Keratinocyte (primary cell): ENCODE data around the gene MTFMT. TPM values are rescaled to one million over a fixed set of nuclear protein-coding genes. Genes with fewer than 3 reads are reported as not detected.

Experiments used
- DNase-seq: peaks from one replicate; pipeline ENCODE4 v3.0.0-alpha.2; 2011; ENCODE audit warnings: low read depth, missing footprints, low spot score
- FAIRE-seq: peaks from 2 replicates; lab custom pipeline; 2011; peaks lifted over from hg19 to GRCh38; lab: Jason Lieb, UNC
- H2AFZ ChIP-seq: 2 replicates; pipeline ENCODE4 v1.6.0; 2012; ENCODE audit warnings: low read length, control low read depth, inconsistent platforms; ENCODE audit not compliant: control insufficient read depth
- H3K27ac ChIP-seq: 2 replicates; pipeline ENCODE4 v1.5.1; 2011; ENCODE audit warnings: low read length; ENCODE audit not compliant: control insufficient read depth, insufficient read depth
- H3K27me3 ChIP-seq: 3 replicates; pipeline ENCODE4 v1.6.0; 2011; ENCODE audit warnings: low read length; ENCODE audit not compliant: control insufficient read depth, insufficient read depth; ENCODE audit errors: extremely low read depth
- H3K36me3 ChIP-seq, 2 experiments: 2 replicates in 1 of 2; 3 replicates in 1 of 2; pipeline ENCODE4 v1.5.1; 2011; ENCODE audit warnings: low read length in 2 of 2, mild to moderate bottlenecking in 1 of 2; ENCODE audit not compliant: control insufficient read depth in 2 of 2, insufficient read depth in 2 of 2; ENCODE audit errors: extremely low read depth in 1 of 2
- H3K4me1 ChIP-seq: 3 replicates; pipeline ENCODE4 v1.5.1; 2011; ENCODE audit warnings: low read length; ENCODE audit not compliant: control insufficient read depth, insufficient read depth; ENCODE audit errors: extremely low read depth
- H3K4me2 ChIP-seq: 3 replicates; pipeline ENCODE4 v1.6.0; 2011; ENCODE audit warnings: low read depth, low read length; ENCODE audit not compliant: control insufficient read depth, insufficient read depth; ENCODE audit errors: extremely low read depth
- H3K4me3 ChIP-seq, 3 experiments: fragments of 200-600 bp in 1 of 3; sonication (generic) in 1 of 3; 2 replicates in 2 of 3; 3 replicates in 1 of 3; pipeline ENCODE4 v1.5.1; 2011 to 2016; ENCODE audit warnings: low read length in 3 of 3, mild to moderate bottlenecking in 3 of 3, control low read depth in 2 of 3, inconsistent platforms in 1 of 3, low read depth in 1 of 3, mixed read lengths in 1 of 3, mixed run types in 1 of 3, moderate library complexity in 1 of 3; ENCODE audit not compliant: control insufficient read depth in 2 of 3, insufficient read depth in 2 of 3; ENCODE audit errors: extremely low read depth in 1 of 3
- H3K79me2 ChIP-seq: 2 replicates; pipeline ENCODE4 v1.6.0; 2012; ENCODE audit warnings: low read length; ENCODE audit not compliant: control insufficient read depth, insufficient read depth
- H3K9ac ChIP-seq: 3 replicates; pipeline ENCODE4 v1.6.0; 2011; ENCODE audit warnings: low read length; ENCODE audit not compliant: control insufficient read depth, insufficient read depth; ENCODE audit errors: extremely low read depth
- H3K9me1 ChIP-seq: 3 replicates; pipeline ENCODE4 v1.6.0; 2011; ENCODE audit warnings: low read length; ENCODE audit not compliant: control insufficient read depth, insufficient read depth; ENCODE audit errors: extremely low read depth
- H3K9me3 ChIP-seq: 2 replicates; pipeline ENCODE4 v1.5.1; 2012; ENCODE audit warnings: low read depth, low read length; ENCODE audit not compliant: control insufficient read depth
- H4K20me1 ChIP-seq: 3 replicates; pipeline ENCODE4 v1.6.0; 2011; ENCODE audit warnings: low read length; ENCODE audit not compliant: control insufficient read depth, insufficient read depth; ENCODE audit errors: extremely low read depth
- EZH2 ChIP-seq: IDR thresholded peaks from one replicate; pipeline ENCODE4 v1.6.1; 2012; ENCODE audit warnings: inconsistent platforms, mild to moderate bottlenecking, low read length, moderate library complexity
- dilution Hi-C: fragments of 300-500 bp; cut with MboI; formaldehyde crosslinking; loops from one replicate; pipeline ENCODE4 v1.7.0; 2020; ENCODE audit warnings: low sequenced_read_pairs; ENCODE audit not compliant: extremely low pct_ligation_motif_present
- polyA plus RNA-seq, 5 experiments: library from polyadenylated mRNA; depleted of rRNA in 3 of 5; stranded (reverse) in 3 of 5; stranded (forward) in 1 of 5; unstranded in 1 of 5; fragments of >200 nt; gene quantifications; 1 replicate in 1 of 5; 2 replicates in 3 of 5; 3 replicates in 1 of 5; pipeline versions ENCODE4 v1.2.1 to v1.2.3, GENCODE V29; 2011 to 2012; ENCODE audit warnings: missing spikeins in 2 of 5, low read depth in 1 of 5, low replicate concordance in 1 of 5
- TF ChIP-seq, protein P1 (sequence below), 3 experiments: IDR thresholded peaks in 1 of 3; conservative IDR thresholded peaks in 1 of 3; optimal IDR thresholded peaks in 1 of 3; 2 replicates in 2 of 3; 3 replicates in 1 of 3; pipeline versions ENCODE3 to v1.5.1; 2011; ENCODE audit warnings: low read length in 3 of 3, mild to moderate bottlenecking in 3 of 3, moderate library complexity in 2 of 3, control low read depth in 1 of 3, inconsistent platforms in 1 of 3; ENCODE audit not compliant: insufficient read depth in 2 of 3; ENCODE audit errors: extremely low read depth in 1 of 3

The MTFMT gene
- polyA plus RNA-seq, 1 donor (not counting 4 experiments of a cell fraction or from before 2014, with no cell fraction given), result 21.0 TPM

- Histone ChIP-seq H3K4me3 (no peak overlapping the region), H3K36me3 (no peaks in the 10 kb centered on the region), H3K9me3 (no peaks in the 10 kb centered on the region), H3K27me3 (no peaks in the 10 kb centered on the region), H2AFZ (no peak overlapping the region), H3K9ac (no peak overlapping the region), H3K9me1 (no peaks in the 10 kb centered on the region), H3K27ac (no peak overlapping the region), H3K4me1 (peaks cover 4% of the 10 kb centered on the region), H4K20me1 (no peaks in the 10 kb centered on the region), H3K4me2 (no peak overlapping the region), H3K79me2 (no peaks in the 10 kb centered on the region)
- TF ChIP-seq, protein P1, sequence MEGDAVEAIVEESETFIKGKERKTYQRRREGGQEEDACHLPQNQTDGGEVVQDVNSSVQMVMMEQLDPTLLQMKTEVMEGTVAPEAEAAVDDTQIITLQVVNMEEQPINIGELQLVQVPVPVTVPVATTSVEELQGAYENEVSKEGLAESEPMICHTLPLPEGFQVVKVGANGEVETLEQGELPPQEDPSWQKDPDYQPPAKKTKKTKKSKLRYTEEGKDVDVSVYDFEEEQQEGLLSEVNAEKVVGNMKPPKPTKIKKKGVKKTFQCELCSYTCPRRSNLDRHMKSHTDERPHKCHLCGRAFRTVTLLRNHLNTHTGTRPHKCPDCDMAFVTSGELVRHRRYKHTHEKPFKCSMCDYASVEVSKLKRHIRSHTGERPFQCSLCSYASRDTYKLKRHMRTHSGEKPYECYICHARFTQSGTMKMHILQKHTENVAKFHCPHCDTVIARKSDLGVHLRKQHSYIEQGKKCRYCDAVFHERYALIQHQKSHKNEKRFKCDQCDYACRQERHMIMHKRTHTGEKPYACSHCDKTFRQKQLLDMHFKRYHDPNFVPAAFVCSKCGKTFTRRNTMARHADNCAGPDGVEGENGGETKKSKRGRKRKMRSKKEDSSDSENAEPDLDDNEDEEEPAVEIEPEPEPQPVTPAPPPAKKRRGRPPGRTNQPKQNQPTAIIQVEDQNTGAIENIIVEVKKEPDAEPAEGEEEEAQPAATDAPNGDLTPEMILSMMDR (optimal IDR thresholded peaks at IDR 0.05 in 1 of 3, IDR thresholded peaks at IDR 0.05 in 1 of 3, conservative IDR thresholded peaks at IDR 0.05 in 1 of 3; ENCODE audit: extremely low read depth in 1 of 3, insufficient read depth in 2 of 3, low read length in 3 of 3), result no peak
- no peak for TF ChIP-seq EZH2
- FAIRE-seq (no peak), DNase-seq (no peak)
- dilution Hi-C loops, result no loop called here
Measured at GRCh38 chr15:65004993-65005392, 24.4 kb downstream of the MTFMT start.

DNA sequence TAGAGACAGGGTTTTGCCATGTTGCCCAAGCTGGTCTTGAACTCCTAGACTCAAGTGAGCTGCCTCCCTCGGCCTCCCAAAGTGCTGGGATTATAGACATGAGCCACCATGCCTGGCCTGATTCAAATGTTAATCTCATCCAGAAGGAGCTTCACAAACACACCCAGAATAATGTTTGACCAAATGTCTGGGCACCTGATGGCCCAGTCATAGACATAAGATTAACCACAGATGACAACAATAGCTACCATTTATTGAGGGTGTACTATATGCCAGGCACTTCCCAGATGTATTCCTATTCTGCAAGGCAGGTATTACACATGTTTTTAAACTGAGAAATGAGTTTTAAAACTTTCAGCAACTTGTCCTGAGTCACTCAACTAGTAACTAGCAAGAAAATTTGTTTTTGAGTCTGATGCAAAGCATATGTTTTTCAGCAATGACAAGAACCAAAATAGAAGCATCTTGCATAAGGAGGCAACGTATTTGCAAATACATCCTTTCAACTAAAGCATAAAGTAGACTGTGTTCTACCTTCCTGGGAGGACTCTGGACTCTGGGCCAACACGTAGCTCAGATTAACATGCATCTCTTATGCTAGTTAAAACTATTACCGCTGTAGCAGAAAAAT is 31.6 kb downstream of the MTFMT start:
- no peak for TF ChIP-seq EZH2
- TF ChIP-seq, protein P1 (optimal IDR thresholded peaks at IDR 0.05 in 1 of 3, IDR thresholded peaks at IDR 0.05 in 1 of 3, conservative IDR thresholded peaks at IDR 0.05 in 1 of 3; ENCODE audit: extremely low read depth in 1 of 3, insufficient read depth in 2 of 3, low read length in 3 of 3), result no peak
- Histone ChIP-seq H3K9ac (no peak overlapping the region), H3K27me3 (no peaks in the 10 kb centered on the region), H2AFZ (no peak overlapping the region), H3K9me3 (no peaks in the 10 kb centered on the region), H4K20me1 (no peaks in the 10 kb centered on the region), H3K4me3 (no peak overlapping the region), H3K36me3 (no peaks in the 10 kb centered on the region), H3K27ac (no peak overlapping the region), H3K9me1 (no peaks in the 10 kb centered on the region), H3K79me2 (no peaks in the 10 kb centered on the region), H3K4me2 (no peak overlapping the region), H3K4me1 (no peaks in the 10 kb centered on the region)
- dilution Hi-C loops, result no loop called here
- FAIRE-seq (no peak), DNase-seq (no peak)
